GM12875 (cell line): Measurements from ENCODE around the gene SACS.
A peak's percentile ranks its signal among the peaks of the same experiment; 100 is the strongest.

ENCODE experiments used
- H3K4me3 ChIP-seq: one replicate; pipeline ENCODE4 v1.5.1; 2011; ENCODE audit warnings: low read depth, low read length, control low read depth
- CTCF ChIP-seq: IDR thresholded peaks from 2 replicates; pipeline ENCODE4 v1.5.1; 2011; ENCODE audit warnings: low read depth, mild to moderate bottlenecking, control low read depth, inconsistent platforms, low read length, moderate library complexity, borderline replicate concordance; ENCODE audit not compliant: insufficient read depth

Gene SACS

GRCh38 chr13:23381866-23382265, 51.6 kb downstream of the SACS start:
- TF ChIP-seq CTCF = no peak
- H3K4me3 ChIP-seq = no peak overlapping the region

GRCh38 chr13:23380534-23380933, 53.0 kb downstream of the SACS start:
- no peak for TF ChIP-seq CTCF
- no peak overlapping the region for H3K4me3 ChIP-seq

- no peak for TF ChIP-seq CTCF
Measured at GRCh38 chr13:23377983-23378632, 55.4 kb downstream of the SACS start.

GRCh38 chr13:23377579-23377978, 55.9 kb downstream of the SACS start:
- no peak for TF ChIP-seq CTCF
- no peak overlapping the region for H3K4me3 ChIP-seq

More at GRCh38 chr13:23377983-23378632, 55.4 kb downstream of the SACS start:
- no peak overlapping the region for H3K4me3 ChIP-seq

GRCh38 chr13:23375001-23375971, 58.2 kb downstream of the SACS start:
- H3K4me3 ChIP-seq = peak overlapping the region; percentile 92

GRCh38 chr13:23372264-23372906, 61.1 kb downstream of the SACS start:
- TF ChIP-seq CTCF = no peak
- no peak overlapping the region for H3K4me3 ChIP-seq

More at GRCh38 chr13:23375001-23375971, 58.2 kb downstream of the SACS start:
- no peak for TF ChIP-seq CTCF
